COLO668 (cell line): ENCODE results near the gene ST14.

ENCODE experiments used
- DNase-seq: peaks from one replicate; lab custom pipeline; 2025; ENCODE audit not compliant: unreplicated experiment; lab: John Stamatoyannopoulos, UW

ST14 gene

DNA sequence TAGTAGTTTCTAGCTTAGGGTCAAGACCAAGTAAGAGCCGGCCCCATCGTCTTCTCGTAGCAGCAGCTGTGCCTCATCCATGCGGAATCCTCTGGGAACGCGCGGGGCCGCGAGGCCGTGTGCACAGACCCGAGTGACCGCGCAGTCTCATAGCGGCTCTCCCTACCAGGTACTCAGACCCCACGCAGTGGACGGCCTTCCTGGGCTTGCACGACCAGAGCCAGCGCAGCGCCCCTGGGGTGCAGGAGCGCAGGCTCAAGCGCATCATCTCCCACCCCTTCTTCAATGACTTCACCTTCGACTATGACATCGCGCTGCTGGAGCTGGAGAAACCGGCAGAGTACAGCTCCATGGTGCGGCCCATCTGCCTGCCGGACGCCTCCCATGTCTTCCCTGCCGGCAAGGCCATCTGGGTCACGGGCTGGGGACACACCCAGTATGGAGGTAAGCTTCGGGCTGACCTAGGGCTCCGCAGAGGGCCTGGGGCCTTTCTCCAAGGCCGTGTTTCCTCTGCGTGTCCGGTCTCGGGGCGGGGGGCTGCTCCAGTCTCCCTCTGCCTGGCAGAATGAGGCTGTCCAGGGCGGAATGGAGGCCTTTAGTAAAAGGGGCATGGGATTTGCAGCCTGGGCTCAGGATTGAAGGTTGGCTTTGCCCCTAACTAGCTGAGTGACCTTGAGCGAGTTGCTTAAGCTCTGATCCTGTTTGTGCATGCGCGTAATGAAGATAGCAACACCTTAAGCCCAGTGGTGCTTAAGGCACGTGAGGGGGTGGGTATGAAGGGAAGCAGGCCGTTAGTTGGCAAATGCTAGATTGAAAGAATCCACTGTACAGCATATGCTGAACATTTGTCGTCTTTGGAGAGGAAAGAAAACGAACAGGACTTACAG lies 48.9 kb downstream of the ST14 start:
- no peak for DNase-seq

DNA sequence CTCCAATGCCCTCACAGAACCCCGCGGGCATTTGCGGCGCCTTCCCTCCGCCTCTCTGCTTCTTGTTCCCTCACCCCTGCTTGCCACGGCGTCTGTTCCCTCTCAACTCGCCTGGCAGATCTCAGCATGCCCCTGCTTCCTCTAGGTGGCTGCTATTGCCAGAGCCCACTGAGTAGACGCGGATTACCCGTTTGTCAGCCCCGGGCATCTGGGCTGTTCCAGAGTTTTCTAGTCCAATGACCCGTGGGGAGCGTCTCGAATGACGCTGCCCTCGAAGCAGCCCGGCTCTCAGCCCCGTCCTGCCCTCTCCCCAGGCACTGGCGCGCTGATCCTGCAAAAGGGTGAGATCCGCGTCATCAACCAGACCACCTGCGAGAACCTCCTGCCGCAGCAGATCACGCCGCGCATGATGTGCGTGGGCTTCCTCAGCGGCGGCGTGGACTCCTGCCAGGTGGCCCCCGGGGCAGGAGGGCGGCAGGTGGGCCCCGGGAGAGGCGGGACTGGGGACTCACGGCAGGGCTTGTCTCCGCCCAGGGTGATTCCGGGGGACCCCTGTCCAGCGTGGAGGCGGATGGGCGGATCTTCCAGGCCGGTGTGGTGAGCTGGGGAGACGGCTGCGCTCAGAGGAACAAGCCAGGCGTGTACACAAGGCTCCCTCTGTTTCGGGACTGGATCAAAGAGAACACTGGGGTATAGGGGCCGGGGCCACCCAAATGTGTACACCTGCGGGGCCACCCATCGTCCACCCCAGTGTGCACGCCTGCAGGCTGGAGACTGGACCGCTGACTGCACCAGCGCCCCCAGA lies 49.7 kb downstream of the ST14 start:
- DNase-seq = no peak

DNA sequence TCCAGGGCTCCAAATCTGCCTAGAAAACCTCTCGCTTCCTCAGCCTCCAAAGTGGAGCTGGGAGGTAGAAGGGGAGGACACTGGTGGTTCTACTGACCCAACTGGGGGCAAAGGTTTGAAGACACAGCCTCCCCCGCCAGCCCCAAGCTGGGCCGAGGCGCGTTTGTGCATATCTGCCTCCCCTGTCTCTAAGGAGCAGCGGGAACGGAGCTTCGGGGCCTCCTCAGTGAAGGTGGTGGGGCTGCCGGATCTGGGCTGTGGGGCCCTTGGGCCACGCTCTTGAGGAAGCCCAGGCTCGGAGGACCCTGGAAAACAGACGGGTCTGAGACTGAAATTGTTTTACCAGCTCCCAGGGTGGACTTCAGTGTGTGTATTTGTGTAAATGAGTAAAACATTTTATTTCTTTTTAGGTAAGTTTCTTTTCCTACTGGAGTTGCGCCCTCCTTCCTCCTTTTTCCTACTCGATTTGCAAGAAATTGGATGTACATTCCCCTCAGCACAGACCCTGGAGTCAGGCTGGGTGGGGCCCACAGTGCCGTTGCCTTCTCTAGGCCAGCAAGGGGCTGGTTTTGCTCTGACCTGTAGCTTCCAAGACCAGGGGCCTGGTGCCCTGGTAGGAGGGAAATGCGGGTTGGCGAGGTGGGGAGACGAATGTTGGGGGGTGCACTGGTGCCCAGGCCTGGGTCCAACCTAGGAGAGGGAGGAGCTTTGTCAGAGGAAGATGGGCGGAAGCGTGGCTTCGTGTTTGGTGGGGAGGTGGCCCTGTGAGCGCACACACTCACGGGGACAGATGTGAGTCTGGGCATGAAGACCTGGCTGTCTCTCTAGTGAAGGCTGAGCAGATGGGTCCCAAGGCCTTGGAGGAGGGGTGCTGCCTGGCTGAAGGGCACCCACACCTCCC lies 50.6 kb downstream of the ST14 start:
- DNase-seq = no peak

DNA sequence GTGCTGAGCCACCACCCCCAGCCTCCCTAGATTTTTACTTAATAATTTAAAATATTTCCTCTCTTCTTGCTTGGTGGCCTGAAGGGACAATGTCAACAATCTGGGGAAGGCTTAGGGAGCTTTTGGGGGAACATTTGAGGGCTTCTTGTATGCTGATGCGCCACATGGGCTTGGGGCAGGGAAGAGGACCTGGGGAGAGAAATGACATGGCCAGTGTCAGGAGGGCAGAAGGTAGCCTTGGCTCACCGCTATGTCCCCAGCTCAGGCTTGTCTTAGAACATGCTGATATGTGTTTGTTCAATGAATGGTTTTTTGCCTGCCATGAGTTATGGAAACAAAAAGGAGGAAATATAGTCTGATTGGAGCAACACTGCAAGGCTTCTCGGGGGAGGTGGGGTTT lies 51.6 kb downstream of the ST14 start:
- no peak for DNase-seq

DNA sequence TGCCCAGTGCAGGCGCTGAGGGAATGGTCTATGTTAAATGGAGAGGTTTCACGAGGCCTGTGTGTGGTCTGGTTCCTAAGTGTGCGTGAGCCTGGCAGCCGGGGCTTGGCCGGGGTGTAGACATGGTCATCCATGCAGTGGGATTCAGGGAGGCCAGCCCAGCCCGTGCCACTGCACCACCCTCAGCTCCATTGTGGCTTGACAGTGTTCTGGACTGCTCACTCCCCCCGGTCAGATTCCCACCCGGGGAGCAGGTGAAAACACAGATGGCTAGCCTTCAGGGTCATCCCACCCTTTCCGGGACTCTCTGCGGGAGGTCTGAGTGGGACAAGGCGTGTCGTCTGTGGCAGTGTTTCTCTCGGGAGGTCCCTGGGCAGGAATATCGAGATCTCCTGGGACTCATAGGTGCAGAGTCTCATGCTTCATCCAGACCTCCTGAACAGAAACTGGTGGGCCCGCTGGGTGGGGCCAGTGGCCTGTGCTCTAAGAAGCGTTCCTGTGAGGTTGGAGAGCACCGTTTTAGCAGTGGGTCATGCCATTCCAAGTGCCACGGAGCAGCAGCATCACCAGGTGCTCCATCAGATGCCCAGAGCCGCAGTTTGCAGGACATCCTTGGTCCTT lies 52.3 kb downstream of the ST14 start:
- DNase-seq = no peak

DNA sequence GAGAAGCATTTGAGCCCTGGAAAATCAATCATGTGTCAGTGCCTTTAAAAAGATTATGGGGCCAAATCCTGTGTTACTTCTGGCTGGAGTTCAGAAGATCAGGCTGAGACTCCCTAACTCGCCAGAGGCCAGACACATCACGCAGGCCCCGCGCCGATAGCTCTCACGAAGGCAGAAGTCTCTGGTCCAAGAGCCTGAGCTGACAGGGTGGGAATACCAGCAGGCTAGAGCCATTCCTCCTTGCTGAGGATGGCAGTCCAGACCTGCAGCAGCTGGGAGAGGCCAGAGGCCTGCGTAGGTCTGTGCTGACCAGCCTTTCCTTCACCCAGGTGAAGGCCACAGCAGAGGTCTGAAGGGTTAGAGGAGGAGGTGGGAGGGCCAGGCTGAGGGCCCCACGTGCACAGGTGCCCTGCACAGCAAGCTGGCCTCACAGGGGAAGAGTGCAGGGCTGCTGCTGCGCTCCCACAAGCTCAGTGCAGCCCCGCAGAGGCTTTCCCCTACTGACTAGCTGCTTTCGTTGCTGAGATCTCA lies 52.9 kb downstream of the ST14 start:
- DNase-seq = no peak

DNA sequence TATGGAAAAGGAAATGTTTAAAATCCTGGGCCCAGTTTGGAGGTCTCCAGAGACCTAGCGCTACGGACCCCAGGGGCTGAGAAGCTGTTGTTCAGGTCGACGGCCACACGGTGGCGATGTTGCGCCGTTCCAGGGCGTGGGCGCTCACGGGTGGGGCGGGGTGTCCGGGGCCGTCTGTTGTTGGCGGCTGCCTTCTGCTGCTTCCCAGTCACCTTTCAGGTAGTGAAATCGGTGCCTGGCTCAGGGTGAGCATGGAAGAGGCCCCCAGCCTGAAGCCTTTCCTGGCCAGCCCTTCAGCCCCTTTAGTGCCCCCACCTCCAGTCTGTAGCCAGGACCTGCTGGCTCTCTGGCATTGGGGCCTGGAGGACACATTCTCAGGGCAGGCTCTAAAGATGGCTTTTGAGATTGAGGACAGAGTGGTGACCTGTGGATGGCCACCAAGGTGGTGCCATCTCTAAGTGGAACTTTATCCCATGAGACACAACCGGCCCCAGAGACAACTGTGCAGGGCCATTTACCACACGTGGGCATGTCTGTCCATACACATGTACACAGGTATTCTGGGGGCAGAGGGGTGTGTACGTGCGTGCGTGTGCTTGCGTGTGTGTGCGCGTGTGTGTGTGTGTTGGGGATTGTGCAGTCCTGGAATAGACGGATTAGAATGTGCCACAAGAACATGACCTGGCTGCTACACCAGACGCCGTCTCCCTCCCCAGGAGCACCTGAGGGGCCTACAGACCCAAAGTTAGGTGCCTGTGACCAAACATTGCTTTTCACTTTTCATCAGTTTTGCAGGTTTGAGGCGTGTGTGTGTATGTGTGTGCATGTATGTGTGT lies 53.8 kb downstream of the ST14 start:
- DNase-seq = peak; percentile 61

DNA sequence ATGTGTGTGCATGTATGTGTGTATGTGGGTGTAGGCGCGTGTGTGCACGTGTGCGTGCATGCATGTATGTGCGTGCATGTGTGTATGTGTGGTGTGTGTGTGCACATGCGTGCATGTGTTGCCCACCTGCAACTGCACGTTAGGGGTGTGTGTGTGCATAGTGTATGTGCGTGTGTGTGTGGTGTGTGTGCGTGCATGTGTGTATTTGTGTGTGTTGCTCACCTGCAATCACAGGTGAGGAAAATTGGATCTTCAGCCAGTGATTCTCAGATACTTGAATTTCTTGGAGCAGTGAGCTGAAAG lies 54.3 kb downstream of the ST14 start:
- DNase-seq = no peak

DNA sequence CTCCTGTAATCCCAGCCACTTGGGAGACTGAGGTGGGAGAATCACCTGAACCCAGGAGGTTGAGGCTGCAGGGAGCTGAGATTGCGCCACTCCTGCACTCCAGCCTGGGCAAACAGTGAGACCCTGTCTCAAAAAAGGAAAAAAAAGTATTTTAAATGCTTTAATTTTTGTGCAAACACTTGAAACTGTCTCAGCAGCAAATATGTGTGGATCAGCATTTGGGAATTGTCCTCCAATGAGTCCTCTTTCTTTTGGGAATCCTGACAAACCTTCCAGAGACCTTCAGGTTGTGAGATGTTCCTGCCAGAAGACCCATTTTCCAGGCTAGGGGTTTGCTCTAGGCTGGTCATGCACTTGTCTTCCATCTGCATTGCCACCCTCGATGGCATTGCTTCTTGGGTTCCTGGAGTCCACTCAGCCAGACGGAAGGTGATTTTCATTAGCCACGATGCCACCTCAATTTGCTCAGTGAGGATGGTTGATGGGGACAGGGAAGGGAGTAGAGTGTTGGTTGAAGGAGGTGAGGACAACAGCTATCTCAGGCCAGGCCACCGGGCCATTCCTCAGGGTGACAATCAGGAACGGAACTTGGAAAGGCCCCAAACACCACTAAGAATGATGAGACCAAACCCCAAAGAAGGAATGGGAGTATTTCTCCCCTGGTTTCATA lies 55.4 kb downstream of the ST14 start:
- DNase-seq = no peak

DNA sequence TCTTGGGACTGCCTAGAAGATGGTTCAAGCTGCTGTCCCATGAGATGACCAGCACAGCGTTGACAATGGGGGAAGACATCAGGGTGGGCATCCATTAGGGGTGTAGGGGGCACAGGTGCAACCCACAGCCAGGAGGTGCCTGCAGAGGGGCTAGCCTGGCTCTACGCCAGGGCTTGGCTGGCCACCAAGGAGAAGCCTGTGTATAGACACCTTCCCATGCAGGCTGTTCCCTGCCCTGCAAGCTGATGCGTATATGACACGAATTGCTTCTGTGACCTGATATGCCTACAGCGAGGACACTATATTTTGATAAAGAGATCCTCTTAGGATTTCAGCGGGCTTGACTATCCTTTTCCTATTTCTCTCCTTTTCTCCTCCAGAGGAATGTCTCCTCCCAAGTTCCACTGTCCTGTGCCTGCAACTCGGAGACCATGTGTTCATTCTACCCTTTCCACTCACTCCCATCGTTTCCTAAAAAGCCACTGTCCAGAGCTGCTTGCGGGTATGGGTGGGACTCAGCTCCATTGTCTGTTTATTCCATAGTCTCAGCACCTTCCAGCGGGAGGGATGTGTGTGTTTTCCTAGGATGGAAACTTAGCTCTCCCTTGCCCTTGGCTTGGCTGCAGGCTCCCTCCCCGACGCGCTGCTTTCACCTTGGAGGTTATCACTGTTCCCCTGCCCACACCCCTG lies 56.1 kb downstream of the ST14 start:
- DNase-seq = no peak

DNA sequence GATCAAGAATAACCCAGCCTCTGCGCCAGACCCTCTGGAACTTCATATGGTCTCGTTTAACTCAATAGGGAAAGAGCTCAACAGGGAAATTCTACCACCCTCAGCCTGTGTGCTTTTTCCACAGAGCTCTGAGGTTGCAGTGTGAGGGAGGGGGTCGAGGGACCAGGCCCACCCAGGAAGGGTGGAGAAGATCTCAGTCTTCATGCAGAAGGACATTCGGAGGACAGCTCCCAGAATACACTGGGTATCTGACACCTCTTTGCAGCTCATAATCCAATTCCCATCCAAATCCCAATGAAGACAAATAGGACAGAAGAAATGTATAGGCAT lies 56.6 kb downstream of the ST14 start:
- DNase-seq = no peak

DNA sequence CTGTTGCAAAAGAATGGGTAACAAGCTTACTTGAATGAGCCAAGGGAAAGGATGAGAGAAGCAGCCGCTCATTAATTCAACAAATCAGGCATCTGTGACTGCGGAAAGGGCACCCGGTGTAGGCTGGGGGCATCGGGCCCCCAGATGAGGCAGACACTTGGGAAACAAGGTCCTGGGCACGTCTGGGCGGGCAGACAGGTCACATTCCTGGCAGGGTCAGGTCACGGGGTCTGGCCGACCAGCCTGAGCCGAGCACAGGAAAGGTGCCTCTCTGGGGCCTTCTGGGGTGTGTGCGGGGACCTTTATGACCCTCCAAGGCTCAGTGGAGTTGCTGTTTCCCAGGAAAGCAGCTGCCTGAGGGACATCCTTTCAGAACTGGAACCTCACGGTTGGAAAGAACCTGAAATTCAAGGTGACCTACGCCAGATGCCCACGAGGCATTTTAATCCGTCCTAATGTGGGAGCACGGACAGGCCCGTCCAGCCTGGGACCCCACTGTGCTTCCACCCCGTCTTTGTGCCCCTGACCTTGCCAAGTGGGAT lies 57.1 kb downstream of the ST14 start:
- no peak for DNase-seq

DNA sequence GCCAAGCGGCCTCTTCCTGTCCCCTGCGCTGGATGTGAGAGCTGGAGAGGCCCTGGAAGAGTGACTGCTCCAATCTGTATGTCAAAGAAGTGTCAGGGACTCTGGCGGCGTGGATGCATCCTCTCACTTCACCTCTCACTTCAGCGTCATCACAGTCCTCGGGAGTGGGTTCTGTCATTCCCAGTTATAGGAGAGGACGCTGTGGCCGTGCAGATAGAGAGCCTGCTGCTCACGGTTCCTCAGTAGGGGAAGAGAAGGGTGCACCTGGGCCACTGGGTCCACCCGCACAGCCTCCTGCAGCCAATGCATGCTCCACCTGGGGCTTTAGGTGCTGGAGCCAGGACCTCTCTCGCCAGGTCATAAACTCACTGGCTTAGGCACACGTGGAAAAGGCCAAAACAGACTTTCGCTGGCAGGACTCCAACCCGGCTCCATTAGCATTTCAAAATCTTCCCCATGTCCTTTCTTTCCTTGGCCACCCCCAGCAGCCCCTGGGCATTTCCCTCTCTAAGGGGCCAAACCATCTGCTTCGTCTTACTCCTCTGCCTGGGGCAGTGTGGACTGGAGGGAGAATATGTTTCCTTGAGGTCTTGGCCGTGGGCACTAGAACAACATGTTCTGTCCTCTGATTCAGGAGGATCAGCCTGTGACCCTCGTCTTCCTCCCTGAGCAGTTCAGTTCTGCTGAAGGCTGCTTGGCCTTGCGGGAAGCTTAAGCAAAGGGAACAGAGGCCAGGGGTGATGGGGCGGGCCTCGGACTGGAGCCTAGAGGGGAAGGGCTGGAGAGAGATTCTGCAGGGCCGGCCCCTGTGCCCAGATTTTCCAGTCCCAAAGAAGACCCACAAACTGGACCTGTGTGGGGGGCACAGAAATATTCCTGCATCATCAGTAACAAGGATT lies 57.8 kb downstream of the ST14 start:
- DNase-seq = no peak

DNA sequence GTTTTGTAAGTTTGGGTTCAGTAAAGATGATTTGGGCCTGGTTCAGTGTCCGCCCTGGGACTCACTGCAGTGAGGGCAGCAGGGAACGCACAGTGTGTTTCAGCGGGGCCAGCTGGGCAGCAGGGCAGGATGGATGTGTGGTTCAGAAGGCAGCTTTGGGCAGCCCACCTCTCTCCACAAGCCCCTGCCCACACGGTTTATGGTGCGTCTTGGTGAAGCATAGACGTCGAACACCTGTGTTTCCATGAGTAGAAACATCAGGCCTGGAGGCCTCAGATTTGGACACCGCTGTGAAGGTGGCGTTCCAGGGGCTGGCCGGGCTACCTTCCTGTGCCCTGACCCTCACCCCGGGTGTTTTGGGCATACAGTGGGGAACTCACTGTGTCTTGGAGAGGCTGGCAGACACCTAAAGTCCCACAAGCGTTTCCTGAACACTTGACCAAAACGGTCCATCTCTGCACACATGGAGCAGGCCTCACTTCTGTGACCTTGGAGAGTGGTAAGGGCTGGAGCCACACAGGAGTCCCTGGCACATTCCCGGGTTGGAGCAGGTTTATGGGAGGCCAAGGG lies 59.0 kb downstream of the ST14 start:
- no peak for DNase-seq

DNA sequence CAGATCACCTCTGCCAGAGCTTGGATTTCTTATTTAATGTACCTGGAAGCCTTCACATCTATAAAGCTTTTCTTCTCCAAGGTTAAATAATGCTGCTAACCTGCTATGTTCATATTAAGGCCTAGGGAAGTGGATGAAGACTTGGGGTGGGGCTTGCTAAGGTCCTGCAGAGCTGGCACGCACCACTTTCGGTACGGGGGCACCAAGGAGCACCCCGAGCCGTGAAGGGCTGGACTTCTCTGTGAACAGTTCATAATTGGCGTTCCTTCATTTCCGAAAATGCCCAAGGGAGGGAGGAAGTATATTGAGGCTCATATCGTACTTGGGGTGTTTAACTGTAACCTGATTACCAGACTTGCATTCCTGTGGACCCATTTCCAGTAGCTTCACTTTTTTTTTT lies 59.6 kb downstream of the ST14 start:
- DNase-seq = no peak

DNA sequence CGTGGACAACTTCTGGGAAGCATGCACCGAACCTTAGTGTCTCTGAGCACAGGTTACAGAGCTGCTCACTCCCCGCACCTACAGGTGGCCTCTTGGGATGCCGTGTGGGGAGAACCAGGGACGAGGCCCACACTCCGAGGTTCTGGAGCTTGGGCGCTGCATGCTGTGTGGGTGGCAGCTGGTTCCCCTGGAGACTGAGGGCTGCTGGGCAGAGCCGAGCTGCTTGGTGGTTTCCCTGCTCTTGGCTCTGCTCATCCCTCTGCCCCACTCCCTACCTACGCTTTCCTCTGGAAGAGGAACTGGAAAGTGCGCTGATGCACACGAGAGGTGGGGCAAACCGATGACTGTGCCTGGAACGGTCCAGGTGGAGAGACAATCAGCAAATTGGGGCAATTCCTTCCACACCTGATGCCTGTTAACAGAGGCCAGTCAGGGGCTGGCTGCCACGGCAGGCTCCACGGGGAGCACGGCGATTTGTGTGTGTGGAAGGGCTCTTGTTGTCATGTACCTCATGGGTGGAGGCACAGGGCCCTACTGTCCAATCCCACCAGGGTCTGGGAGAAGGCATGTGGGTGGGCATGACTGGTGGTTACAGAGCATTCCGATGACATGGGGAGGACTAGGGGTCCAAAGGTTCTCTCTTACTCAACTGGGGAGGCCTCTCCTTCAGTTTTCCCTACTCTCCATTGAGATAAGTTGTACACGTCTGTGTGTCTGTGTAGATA lies 60.9 kb downstream of the ST14 start:
- no peak for DNase-seq
